ENCODE results near the gene FAM219B.

FAM219B gene

DNA sequence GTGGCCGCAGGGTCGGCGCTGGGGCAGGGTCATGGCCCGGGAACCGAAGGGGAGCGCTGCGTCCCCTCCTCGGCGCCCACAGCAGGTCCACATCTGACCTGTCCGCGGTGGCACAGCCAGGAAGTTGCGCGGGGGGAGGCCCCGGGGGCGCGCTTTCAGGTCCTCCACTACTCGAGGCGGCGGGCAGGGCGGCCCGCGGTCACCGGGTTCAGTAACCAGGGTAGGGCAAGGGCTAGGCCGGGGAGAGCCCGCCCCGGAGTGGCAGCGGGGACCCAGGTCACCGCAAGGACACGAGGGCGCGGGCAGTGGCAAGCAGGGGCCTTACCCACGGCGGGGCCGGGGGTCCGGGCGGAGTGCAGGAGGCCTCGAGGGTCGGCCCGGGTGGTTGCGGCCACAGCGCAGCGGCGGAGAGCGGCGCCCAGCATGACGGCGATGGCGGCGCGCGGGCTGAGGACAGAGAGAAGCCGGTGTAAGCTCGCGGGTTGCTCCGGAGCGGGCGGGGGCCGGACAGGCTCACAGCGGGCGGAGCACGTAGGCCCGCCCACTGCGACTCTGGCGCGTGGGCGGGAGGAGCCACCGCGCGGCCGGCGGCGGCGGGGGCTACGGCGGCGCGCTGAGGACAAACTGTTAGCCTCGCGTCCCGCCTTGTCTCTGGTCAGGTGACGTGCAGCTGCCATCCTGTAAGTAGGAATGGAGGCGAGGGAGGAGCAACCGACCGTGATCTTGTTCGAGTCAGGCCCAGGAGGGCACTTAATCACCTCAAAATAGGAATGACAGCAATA lies 31.1 kb upstream of the FAM219B start, which contains the start of gene COX5A:
COX5A (minus strand) TSS at position 484 of the 782 bp plus-strand sequence; CDS start at position 425, 59 bp downstream.
- TF ChIP-seq, protein P1, sequence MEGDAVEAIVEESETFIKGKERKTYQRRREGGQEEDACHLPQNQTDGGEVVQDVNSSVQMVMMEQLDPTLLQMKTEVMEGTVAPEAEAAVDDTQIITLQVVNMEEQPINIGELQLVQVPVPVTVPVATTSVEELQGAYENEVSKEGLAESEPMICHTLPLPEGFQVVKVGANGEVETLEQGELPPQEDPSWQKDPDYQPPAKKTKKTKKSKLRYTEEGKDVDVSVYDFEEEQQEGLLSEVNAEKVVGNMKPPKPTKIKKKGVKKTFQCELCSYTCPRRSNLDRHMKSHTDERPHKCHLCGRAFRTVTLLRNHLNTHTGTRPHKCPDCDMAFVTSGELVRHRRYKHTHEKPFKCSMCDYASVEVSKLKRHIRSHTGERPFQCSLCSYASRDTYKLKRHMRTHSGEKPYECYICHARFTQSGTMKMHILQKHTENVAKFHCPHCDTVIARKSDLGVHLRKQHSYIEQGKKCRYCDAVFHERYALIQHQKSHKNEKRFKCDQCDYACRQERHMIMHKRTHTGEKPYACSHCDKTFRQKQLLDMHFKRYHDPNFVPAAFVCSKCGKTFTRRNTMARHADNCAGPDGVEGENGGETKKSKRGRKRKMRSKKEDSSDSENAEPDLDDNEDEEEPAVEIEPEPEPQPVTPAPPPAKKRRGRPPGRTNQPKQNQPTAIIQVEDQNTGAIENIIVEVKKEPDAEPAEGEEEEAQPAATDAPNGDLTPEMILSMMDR (IDR thresholded peaks at IDR 0.05): 0 out of 2 replicates have a peak, but pooled peaks have one; percentile 10

DNA sequence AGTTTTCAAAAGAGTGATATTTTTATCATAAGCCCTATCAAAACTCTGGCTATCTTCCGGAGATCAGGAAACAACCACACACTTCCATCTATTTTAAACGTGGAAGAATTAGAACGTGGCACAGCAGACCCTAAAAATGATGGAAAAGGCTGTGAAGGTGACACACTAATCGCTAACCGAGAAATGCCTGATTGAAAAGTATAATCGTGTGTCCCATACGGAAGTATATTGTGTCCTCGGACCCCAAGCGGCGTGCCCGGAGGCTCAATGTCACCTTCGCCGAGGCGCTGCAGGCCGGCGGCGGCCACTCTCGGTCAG lies 30.6 kb upstream of the FAM219B start:
- TF ChIP-seq, protein P1 (IDR thresholded peaks at IDR 0.05): no peak

GRCh38 chr15:74933573-74933972 lies 26.9 kb upstream of the FAM219B start:
- TF ChIP-seq, protein P1 (IDR thresholded peaks at IDR 0.05): no peak

DNA sequence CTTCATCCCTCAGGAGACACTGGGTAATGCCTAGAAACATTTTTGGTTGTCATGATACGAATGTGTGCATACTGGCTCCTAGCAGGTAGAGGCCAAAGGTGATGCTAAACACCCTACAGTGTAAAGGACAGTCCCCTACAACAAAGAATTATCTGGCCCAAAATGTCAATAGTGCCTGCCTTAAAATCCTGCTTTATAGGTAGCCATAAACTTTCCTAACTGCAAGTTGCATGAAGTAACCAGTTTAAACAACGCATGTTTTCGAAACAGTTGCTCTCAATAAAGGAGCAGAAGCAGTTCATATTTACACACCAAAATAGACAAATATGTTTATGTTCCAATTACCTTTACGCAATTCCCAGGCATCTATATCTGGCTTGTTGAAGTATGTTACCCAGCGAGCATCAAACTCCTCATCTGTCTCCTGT lies 22.1 kb upstream of the FAM219B start:
- TF ChIP-seq, protein P1 (IDR thresholded peaks at IDR 0.05): no peak

- TF ChIP-seq, protein P1 (IDR thresholded peaks at IDR 0.05): no peak
These were observed 17.9 kb upstream of the FAM219B start for GRCh38 chr15:74924525-74924924.

- TF ChIP-seq, protein P1 (IDR thresholded peaks at IDR 0.05): no peak
These were observed 13.8 kb upstream of the FAM219B start for GRCh38 chr15:74920456-74920855.

GRCh38 chr15:74917676-74918075 lies 11.0 kb upstream of the FAM219B start:
- TF ChIP-seq, protein P1 (IDR thresholded peaks at IDR 0.05): no peak
